Ovary (tissue), 9 donors: ENCODE data around the gene ALX4. TPM values are rescaled to one million over a fixed set of nuclear protein-coding genes. Genes with fewer than 3 reads are reported as not detected.

Source experiments
- DNase-seq, 5 donors: peaks; one replicate each; pipeline ENCODE4 v3.0.0-alpha.2; 2019 to 2020
- H3K27ac ChIP-seq, 2 donors: fragments of 200-600 bp; one replicate each; pipeline versions ENCODE4 v1.5.1 to v1.8.0; 2019 to 2022
- H3K27me3 ChIP-seq: fragments of 200-600 bp; one replicate; pipeline ENCODE4 v1.8.0; 2022
- H3K36me3 ChIP-seq: fragments of 200-600 bp; sonication (generic); one replicate; pipeline ENCODE4 v1.5.1; 2019
- H3K4me1 ChIP-seq: one replicate; pipeline ENCODE4 v1.8.1; 2013; ENCODE audit warnings: mild to moderate bottlenecking, moderate library complexity; ENCODE audit not compliant: insufficient read depth
- H3K4me3 ChIP-seq: fragments of 200-600 bp; sonication (generic); one replicate; pipeline ENCODE4 v1.5.1; 2017
- H3K9me3 ChIP-seq, 2 donors: fragments of 200-600 bp in 1 of 2; sonication (generic) in 1 of 2; one replicate each; pipeline versions ENCODE4 v1.5.1 to v1.8.1; 2013 to 2019; ENCODE audit warnings: mild to moderate bottlenecking in 1 of 2, moderate library complexity in 1 of 2
- CTCF ChIP-seq, 3 donors: fragments of 450-650 bp in 2 of 3; fragments of 200-600 bp in 1 of 3; IDR thresholded peaks; one replicate each; pipeline versions ENCODE4 v1.5.1 to v1.8.0; 2016 to 2022; ENCODE audit warnings: antibody characterized with exemption in 3 of 3, mild to moderate bottlenecking in 1 of 3
- EP300 ChIP-seq: sonication (generic); formaldehyde crosslinking; IDR thresholded peaks from one replicate; pipeline ENCODE4 v1.6.1; 2017; ENCODE audit warnings: antibody characterized with exemption
- POLR2A ChIP-seq: fragments of 450-650 bp; IDR thresholded peaks from one replicate; pipeline ENCODE4 v1.6.1; 2017; ENCODE audit warnings: antibody characterized with exemption, mild to moderate bottlenecking, moderate library complexity
- WGBS, 3 donors: extraction: QIAGEN DNeasy Blood & Tissue Kit in 1 of 3; methylation state at CpG; one replicate each; pipeline versions ENCODE4 v1.1.5 to v1.1.7; 2013 to 2017; 5-methylcytosine and 5-hydroxymethylcytosine counted together
- intact Hi-C, 4 donors: fragments of 100-400 bp; cut with DNase I; formaldehyde crosslinking; loops; one replicate each; pipeline versions ENCODE4 v1.11.0 to v1.15.1; 2022 to 2023
- polyA plus RNA-seq, 2 donors: library from polyadenylated mRNA; stranded (reverse); fragments of 200-250 nt in 1 of 2; fragments of 350-450 nt in 1 of 2; fragmentation: Illumina TruSeq in 1 of 2; extraction: RNeasy Lipid Tissue Mini Kit (QIAGEN cat#74804) in 1 of 2; gene quantifications; one replicate each; pipeline ENCODE4 v1.2.3, GENCODE V29; 2013 to 2014
- total RNA-seq, 7 donors: library from RNA; depleted of rRNA in 2 of 7; stranded (reverse); fragments of >200 nt in 2 of 7; fragmentation: NEBNext Ultra II Directional in 3 of 7; extraction: Animal tissue kit (Norgen Biotek cat#: 25700) in 3 of 7; gene quantifications; one replicate each; pipeline versions ENCODE4 v1.1.0 to v1.2.4, GENCODE V29; 2016 to 2023
- donor health status: DM: no; HTN: no; CAD: no; lungs with moderate emphysema.
- donor health status: DM: no; HTN: no; CAD: no.
- donor health status: Bipolar disorder and iron deficiency.
- donor health status: DM: yes; HTN: yes; CAD: no.
- donor health status: DM: no; HTN: no; CAD: no.
- donor health status: DM: yes; HTN: yes; CAD: no.

The ALX4 gene
- total and polyA plus RNA-seq, 9 donors, result 0.01 to 0.18 (median 0.05) TPM; not detected in 4

- TF ChIP-seq EP300, result no peak
- TF ChIP-seq CTCF (IDR thresholded peaks at IDR 0.05), result no peak
- no peak for TF ChIP-seq POLR2A
- no peak for DNase-seq
- no peaks in the 10 kb centered on the region for H3K36me3 ChIP-seq
- H3K4me3 ChIP-seq, result no peak overlapping the region
- H3K27ac ChIP-seq, result no peak overlapping the region
- intact Hi-C loops, result no loop called here
- no peaks in the 10 kb centered on the region for H3K9me3 ChIP-seq
- no peaks in the 10 kb centered on the region for H3K4me1 ChIP-seq
- WGBS, 3 donors, result 75 to 78% (median 77%) methylated on average over 4 of the region's 4 CpGs
- H3K27me3 ChIP-seq, result no peaks in the 10 kb centered on the region
Measured at GRCh38 chr11:44290208-44290607, 19.7 kb downstream of the ALX4 start.

GRCh38 chr11:44288133-44288526 is 21.8 kb downstream of the ALX4 start:
- Histone ChIP-seq H3K27ac (no peak overlapping the region), H3K36me3 (no peaks in the 10 kb centered on the region), H3K9me3 (no peaks in the 10 kb centered on the region), H3K4me1 (no peaks in the 10 kb centered on the region), H3K4me3 (no peak overlapping the region), H3K27me3 (no peaks in the 10 kb centered on the region)
- intact Hi-C loops, result loop anchor here (5.0 to 10.0 kb wide), 2 partner anchors 249 to 337 kb away; no protein-coding TSS in a partner anchor
- WGBS, 3 donors, result 93 to 95% (median 94%) methylated on average over 3 of the region's 3 CpGs
- DNase-seq, result no peak
- TF ChIP-seq POLR2A, result no peak
- TF ChIP-seq CTCF (IDR thresholded peaks at IDR 0.05), result no peak
- TF ChIP-seq EP300, result no peak

GRCh38 chr11:44286911-44287310 is 23.0 kb downstream of the ALX4 start:
- no peak for DNase-seq
- Histone ChIP-seq H3K36me3 (no peaks in the 10 kb centered on the region), H3K27ac (no peak overlapping the region), H3K27me3 (no peaks in the 10 kb centered on the region), H3K4me3 (no peak overlapping the region), H3K4me1 (no peaks in the 10 kb centered on the region), H3K9me3 (no peaks in the 10 kb centered on the region)
- intact Hi-C loops, result loop anchor here (5.0 to 10.0 kb wide), 2 partner anchors 250 to 338 kb away; no protein-coding TSS in a partner anchor
- WGBS, 3 donors, result 83 to 89% (median 87%) methylated on average over 11 of the region's 11 CpGs
- TF ChIP-seq EP300 (no peak), CTCF (IDR thresholded peaks at IDR 0.05) (no peak), POLR2A (no peak)

- WGBS, 3 donors, result 60 to 64% (median 63%) methylated on average over 10 of the region's 10 CpGs
- H3K27ac ChIP-seq, result no peak overlapping the region
- H3K9me3 ChIP-seq, result no peaks in the 10 kb centered on the region
- H3K4me1 ChIP-seq, result no peaks in the 10 kb centered on the region
- no peak overlapping the region for H3K4me3 ChIP-seq
- TF ChIP-seq CTCF (IDR thresholded peaks at IDR 0.05) (peak; percentile 38 to 65 (median 64)), POLR2A (no peak)
- no peaks in the 10 kb centered on the region for H3K36me3 ChIP-seq
- H3K27me3 ChIP-seq, result no peaks in the 10 kb centered on the region
- DNase-seq, result peak in 3 of 5 donors; percentile 36 to 54 (median 40)
- intact Hi-C loops, result loop anchor here (5.0 to 10.0 kb wide), 2 partner anchors 251 to 338 kb away; no protein-coding TSS in a partner anchor
Measured at GRCh38 chr11:44286268-44286880, 23.6 kb downstream of the ALX4 start.
